Measurements from ENCODE around the gene MEIS1. TPM values are rescaled to one million over a fixed set of nuclear protein-coding genes. Genes with fewer than 3 reads are reported as not detected.

MEIS1 gene
- total and polyA plus RNA-seq, 2 donors (not counting 1 experiment from before 2014, with no cell fraction given), result 48.3 to 139 TPM

DNA sequence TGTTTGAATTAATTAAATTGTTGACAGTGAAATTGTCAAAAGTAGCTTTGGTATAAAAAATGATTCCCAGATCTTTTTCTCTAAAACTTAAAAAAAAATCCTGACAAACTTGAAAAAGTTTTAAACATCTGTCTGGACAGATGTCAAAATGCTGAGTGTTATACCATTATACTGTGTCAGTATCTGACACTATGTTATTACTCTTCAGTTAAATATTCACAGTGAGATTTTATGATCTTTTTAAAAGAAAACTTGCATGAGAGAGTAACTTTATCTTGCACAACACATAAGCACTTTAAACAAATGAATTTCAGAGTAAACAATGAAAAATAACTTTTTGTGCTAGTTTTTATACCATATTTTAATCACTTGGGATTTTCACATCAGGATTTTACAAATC lies 167.4 kb downstream of the MEIS1 start:
- H3K9ac ChIP-seq (ENCODE audit: insufficient read depth, low read length), result no peak overlapping the region
- H3K27me3 ChIP-seq (ENCODE audit: control insufficient read depth, insufficient read depth, low read length), result no peaks in the 10 kb centered on the region
- no peaks in the 10 kb centered on the region for H3K79me2 ChIP-seq (ENCODE audit: control insufficient read depth, insufficient read depth, low read length)
- no peaks in the 10 kb centered on the region for H3K9me3 ChIP-seq (ENCODE audit: control insufficient read depth, insufficient read depth, low read depth, low read length)
- H3K36me3 ChIP-seq (ENCODE audit: control insufficient read depth, insufficient read depth, low read length), result no peaks in the 10 kb centered on the region
- no peak for TF ChIP-seq EZH2 (IDR thresholded peaks at IDR 0.05; ENCODE audit: low read length, missing control alignments)
- TF ChIP-seq, protein P1, sequence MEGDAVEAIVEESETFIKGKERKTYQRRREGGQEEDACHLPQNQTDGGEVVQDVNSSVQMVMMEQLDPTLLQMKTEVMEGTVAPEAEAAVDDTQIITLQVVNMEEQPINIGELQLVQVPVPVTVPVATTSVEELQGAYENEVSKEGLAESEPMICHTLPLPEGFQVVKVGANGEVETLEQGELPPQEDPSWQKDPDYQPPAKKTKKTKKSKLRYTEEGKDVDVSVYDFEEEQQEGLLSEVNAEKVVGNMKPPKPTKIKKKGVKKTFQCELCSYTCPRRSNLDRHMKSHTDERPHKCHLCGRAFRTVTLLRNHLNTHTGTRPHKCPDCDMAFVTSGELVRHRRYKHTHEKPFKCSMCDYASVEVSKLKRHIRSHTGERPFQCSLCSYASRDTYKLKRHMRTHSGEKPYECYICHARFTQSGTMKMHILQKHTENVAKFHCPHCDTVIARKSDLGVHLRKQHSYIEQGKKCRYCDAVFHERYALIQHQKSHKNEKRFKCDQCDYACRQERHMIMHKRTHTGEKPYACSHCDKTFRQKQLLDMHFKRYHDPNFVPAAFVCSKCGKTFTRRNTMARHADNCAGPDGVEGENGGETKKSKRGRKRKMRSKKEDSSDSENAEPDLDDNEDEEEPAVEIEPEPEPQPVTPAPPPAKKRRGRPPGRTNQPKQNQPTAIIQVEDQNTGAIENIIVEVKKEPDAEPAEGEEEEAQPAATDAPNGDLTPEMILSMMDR (conservative IDR thresholded peaks at IDR 0.05 in 1 of 2, IDR thresholded peaks at IDR 0.05 in 1 of 2; ENCODE audit: low read depth in 1 of 2, low read length in 2 of 2), result no peak
- H4K20me1 ChIP-seq (ENCODE audit: control insufficient read depth, extremely low read depth, insufficient read depth, low read length), result no peaks in the 10 kb centered on the region
- DNase-seq (ENCODE audit: low read depth in 2 of 2), result no peak
- H3K4me3 ChIP-seq (replicated peaks in 1 of 4; ENCODE audit: control extremely low read depth in 1 of 4, insufficient read depth in 1 of 4, low read depth in 3 of 4, low read length in 4 of 4), result no peak overlapping the region
- no peak overlapping the region for H2AFZ ChIP-seq (ENCODE audit: low read length)
- H3K4me1 ChIP-seq (ENCODE audit: control insufficient read depth, extremely low read depth, insufficient read depth, low read length), result no peaks in the 10 kb centered on the region
- H3K27ac ChIP-seq (ENCODE audit: insufficient read depth, low read length), result no peak overlapping the region
- no peak overlapping the region for H3K4me2 ChIP-seq (ENCODE audit: extremely low read depth, insufficient read depth, low read length)

DNA sequence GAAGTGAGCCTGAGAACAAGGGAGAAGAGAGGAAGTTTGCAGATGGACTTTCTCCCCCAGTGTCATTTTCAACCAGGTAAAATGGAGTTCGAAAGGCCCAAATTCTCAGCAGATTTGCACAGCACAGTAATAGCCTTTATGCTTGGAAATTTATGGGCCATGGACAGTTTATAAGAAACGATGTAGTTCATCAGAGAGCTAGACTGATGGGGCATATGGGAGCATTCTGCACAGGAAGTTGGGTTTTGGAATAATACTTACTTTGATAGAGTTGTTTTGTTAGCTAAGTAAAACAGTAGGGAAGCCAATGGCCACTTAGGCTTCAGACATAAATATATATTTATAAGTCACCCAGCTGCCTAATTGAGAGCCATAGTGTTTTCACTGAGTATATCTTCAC lies 169.4 kb downstream of the MEIS1 start:
- Histone ChIP-seq H3K4me2 (ENCODE audit: extremely low read depth, insufficient read depth, low read length) (no peak overlapping the region), H4K20me1 (ENCODE audit: control insufficient read depth, extremely low read depth, insufficient read depth, low read length) (no peaks in the 10 kb centered on the region), H3K27me3 (ENCODE audit: control insufficient read depth, insufficient read depth, low read length) (no peaks in the 10 kb centered on the region), H3K9ac (ENCODE audit: insufficient read depth, low read length) (no peak overlapping the region), H2AFZ (ENCODE audit: low read length) (no peak overlapping the region), H3K27ac (ENCODE audit: insufficient read depth, low read length) (no peak overlapping the region), H3K36me3 (ENCODE audit: control insufficient read depth, insufficient read depth, low read length) (no peaks in the 10 kb centered on the region), H3K4me3 (replicated peaks in 1 of 4; ENCODE audit: control extremely low read depth in 1 of 4, insufficient read depth in 1 of 4, low read depth in 3 of 4, low read length in 4 of 4) (no peak overlapping the region), H3K9me3 (ENCODE audit: control insufficient read depth, insufficient read depth, low read depth, low read length) (no peaks in the 10 kb centered on the region), H3K4me1 (ENCODE audit: control insufficient read depth, extremely low read depth, insufficient read depth, low read length) (no peaks in the 10 kb centered on the region), H3K79me2 (ENCODE audit: control insufficient read depth, insufficient read depth, low read length) (no peaks in the 10 kb centered on the region)
- no peak for TF ChIP-seq EZH2 (IDR thresholded peaks at IDR 0.05; ENCODE audit: low read length, missing control alignments)
- TF ChIP-seq, protein P1 (conservative IDR thresholded peaks at IDR 0.05 in 1 of 2, IDR thresholded peaks at IDR 0.05 in 1 of 2; ENCODE audit: low read depth in 1 of 2, low read length in 2 of 2), result no peak
- DNase-seq (ENCODE audit: low read depth in 2 of 2), result no peak

DNA sequence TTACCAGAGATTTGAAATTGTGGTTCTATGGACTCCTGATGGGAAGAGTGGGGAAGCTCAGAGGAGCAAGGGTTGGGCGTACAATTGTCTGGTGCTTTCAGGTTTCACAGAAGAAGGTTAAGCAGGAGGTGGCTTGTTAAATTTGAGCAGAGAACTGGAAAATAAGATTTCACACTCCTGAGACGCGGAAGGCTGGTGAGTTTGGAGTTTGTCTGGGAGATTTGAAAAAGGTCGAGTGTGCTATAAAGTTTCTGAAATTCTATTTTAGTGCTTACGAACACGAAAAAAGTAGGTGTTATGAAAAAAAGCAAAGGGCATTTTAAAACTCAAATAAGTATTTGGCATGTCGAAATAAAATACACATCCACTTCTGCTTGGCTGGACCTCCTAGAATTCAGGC lies 170.1 kb downstream of the MEIS1 start:
- TF ChIP-seq, protein P1 (conservative IDR thresholded peaks at IDR 0.05 in 1 of 2, IDR thresholded peaks at IDR 0.05 in 1 of 2; ENCODE audit: low read depth in 1 of 2, low read length in 2 of 2), result no peak
- TF ChIP-seq EZH2 (IDR thresholded peaks at IDR 0.05; ENCODE audit: low read length, missing control alignments), result no peak
- no peak overlapping the region for H3K4me3 ChIP-seq (replicated peaks in 1 of 4; ENCODE audit: control extremely low read depth in 1 of 4, insufficient read depth in 1 of 4, low read depth in 3 of 4, low read length in 4 of 4)
- H3K4me1 ChIP-seq (ENCODE audit: control insufficient read depth, extremely low read depth, insufficient read depth, low read length), result no peaks in the 10 kb centered on the region
- no peaks in the 10 kb centered on the region for H3K36me3 ChIP-seq (ENCODE audit: control insufficient read depth, insufficient read depth, low read length)
- H3K79me2 ChIP-seq (ENCODE audit: control insufficient read depth, insufficient read depth, low read length), result no peaks in the 10 kb centered on the region
- H3K27ac ChIP-seq (ENCODE audit: insufficient read depth, low read length), result no peak overlapping the region
- no peak overlapping the region for H3K4me2 ChIP-seq (ENCODE audit: extremely low read depth, insufficient read depth, low read length)
- DNase-seq (ENCODE audit: low read depth in 2 of 2), result no peak
- no peaks in the 10 kb centered on the region for H3K27me3 ChIP-seq (ENCODE audit: control insufficient read depth, insufficient read depth, low read length)
- H2AFZ ChIP-seq (ENCODE audit: low read length), result no peak overlapping the region
- H4K20me1 ChIP-seq (ENCODE audit: control insufficient read depth, extremely low read depth, insufficient read depth, low read length), result no peaks in the 10 kb centered on the region
- H3K9me3 ChIP-seq (ENCODE audit: control insufficient read depth, insufficient read depth, low read depth, low read length), result no peaks in the 10 kb centered on the region
- H3K9ac ChIP-seq (ENCODE audit: insufficient read depth, low read length), result no peak overlapping the region
